Natural killer cell (primary cell): ENCODE measurements around the gene USH2A. TPM values are rescaled to one million over a fixed set of nuclear protein-coding genes. Genes with fewer than 3 reads are reported as not detected.

ENCODE experiments used
- ATAC-seq, 3 donors: fragments of 150-1000 bp in 2 of 3; fragments of 200-7000 bp in 1 of 3; cut with Tn5 transposase; 1 replicate in 1 of 3; 2 replicates in 2 of 3; pipeline ENCODE4 v1.10.0; 2021; ENCODE audit warnings: mild to moderate bottlenecking in 2 of 3, moderate library complexity in 2 of 3
- DNase-seq, 2 donors: peaks; one replicate each; pipeline versions ENCODE4 v3.0.0 to v3.0.0-alpha.2; 2013 to 2021; ENCODE audit warnings: mixed read lengths in 1 of 2
- H3K27ac ChIP-seq: one replicate; pipeline ENCODE4 v1.5.1; 2013; ENCODE audit warnings: mild to moderate bottlenecking, low read length
- H3K27me3 ChIP-seq: one replicate; pipeline ENCODE4 v1.6.1; 2013; ENCODE audit warnings: low read length; ENCODE audit not compliant: control insufficient read depth, insufficient read depth
- H3K36me3 ChIP-seq: one replicate; pipeline ENCODE4 v1.6.1; 2013; ENCODE audit warnings: low read length; ENCODE audit not compliant: control insufficient read depth, insufficient read depth
- H3K4me1 ChIP-seq: one replicate; pipeline ENCODE4 v1.6.1; 2013; ENCODE audit warnings: low read length; ENCODE audit not compliant: control insufficient read depth, insufficient read depth
- H3K4me3 ChIP-seq: one replicate; pipeline ENCODE4 v1.5.1; 2013; ENCODE audit warnings: low read length
- H3K9me3 ChIP-seq: one replicate; pipeline ENCODE4 v1.6.1; 2013; ENCODE audit warnings: low read length; ENCODE audit not compliant: control insufficient read depth, insufficient read depth
- H3K27ac Mint-ChIP-seq, 2 donors: one replicate each; pipeline ENCODE4 v1.8.0; 2022; ENCODE audit warnings: mild to moderate bottlenecking in 2 of 2, mixed read lengths in 2 of 2, moderate library complexity in 1 of 2
- H3K27me3 Mint-ChIP-seq, 2 donors: one replicate each; pipeline ENCODE4 v1.8.0; 2022; ENCODE audit warnings: low read depth in 2 of 2, mixed read lengths in 2 of 2
- H3K36me3 Mint-ChIP-seq: one replicate; pipeline ENCODE4 v1.8.0; 2022; ENCODE audit warnings: mixed read lengths
- H3K4me1 Mint-ChIP-seq, 2 donors: one replicate each; pipeline ENCODE4 v1.8.0; 2022; ENCODE audit warnings: mixed read lengths in 2 of 2
- H3K4me3 Mint-ChIP-seq: one replicate; pipeline ENCODE4 v1.8.0; 2022; ENCODE audit warnings: mild to moderate bottlenecking, moderate library complexity, mixed read lengths
- H3K9me3 Mint-ChIP-seq, 2 donors: one replicate each; pipeline ENCODE4 v1.8.0; 2022; ENCODE audit warnings: mixed read lengths in 2 of 2
- CTCF ChIP-seq: fragments of 200-600 bp; IDR thresholded peaks from one replicate; pipeline ENCODE4 v1.8.0; 2022; ENCODE audit warnings: antibody characterized with exemption
- WGBS: methylation state at CpG from one replicate; pipeline ENCODE4 v1.1.7; 2013; ENCODE audit warnings: missing lambda C conversion rate; ENCODE audit not compliant: insufficient coverage; 5-methylcytosine and 5-hydroxymethylcytosine counted together
- intact Hi-C: fragments of 100-400 bp; cut with micrococcal nuclease; formaldehyde crosslinking; loops from one replicate; pipeline ENCODE4 v1.14.2; 2022
- total RNA-seq, 4 donors: library from RNA; stranded (reverse); fragments of 120-200 nt in 1 of 4; gene quantifications; one replicate each; pipeline versions ENCODE4 v1.2.3 to v1.2.4, GENCODE V29; 2013 to 2022

The USH2A gene
- total RNA-seq, 3 donors from 2014 or later (not counting 1 experiment from before 2014, with no cell fraction given) = not detected

GRCh38 chr1:216323344-216323743 lies 99.9 kb downstream of the USH2A start:
- 87% methylated on average over 4 of the region's 6 CpGs for WGBS
- Mint-ChIP-seq H3K36me3 (no peaks in the 10 kb centered on the region), H3K27me3 (no peaks in the 10 kb centered on the region), H3K4me3 (no peak overlapping the region), H3K9me3 (peaks cover 10 to 14% of the 10 kb centered on the region in 2 donors), H3K4me1 (no peaks in the 10 kb centered on the region), H3K27ac (no peak overlapping the region)
- DNase-seq (no peak), ATAC-seq (no peak)
- no peaks in the 10 kb centered on the region for H3K36me3 ChIP-seq
- no peak for TF ChIP-seq CTCF
- intact Hi-C loops = no loop called here
- H3K4me1 ChIP-seq = no peaks in the 10 kb centered on the region
- H3K4me3 ChIP-seq = no peak overlapping the region
- no peaks in the 10 kb centered on the region for H3K27me3 ChIP-seq
- H3K27ac ChIP-seq = no peak overlapping the region
- no peaks in the 10 kb centered on the region for H3K9me3 ChIP-seq

GRCh38 chr1:216314379-216315095 lies 108.7 kb downstream of the USH2A start:
- H3K4me1 ChIP-seq = no peaks in the 10 kb centered on the region
- no peak for DNase-seq
- intact Hi-C loops = no loop called here
- ATAC-seq = no peak
- no peak overlapping the region for H3K27ac Mint-ChIP-seq
- H3K27me3 ChIP-seq = no peaks in the 10 kb centered on the region
- H3K9me3 ChIP-seq = no peaks in the 10 kb centered on the region
- H3K27me3 Mint-ChIP-seq = no peaks in the 10 kb centered on the region
- H3K4me3 Mint-ChIP-seq = no peak overlapping the region
- H3K36me3 ChIP-seq = no peaks in the 10 kb centered on the region
- no peaks in the 10 kb centered on the region for H3K36me3 Mint-ChIP-seq
- no peaks in the 10 kb centered on the region for H3K4me1 Mint-ChIP-seq
- no peak overlapping the region for H3K27ac ChIP-seq
- 89% methylated on average over 1 of the region's 3 CpGs for WGBS
- peaks cover 16 to 25% of the 10 kb centered on the region in 2 donors for H3K9me3 Mint-ChIP-seq
- H3K4me3 ChIP-seq = no peak overlapping the region
- TF ChIP-seq CTCF = no peak

DNA sequence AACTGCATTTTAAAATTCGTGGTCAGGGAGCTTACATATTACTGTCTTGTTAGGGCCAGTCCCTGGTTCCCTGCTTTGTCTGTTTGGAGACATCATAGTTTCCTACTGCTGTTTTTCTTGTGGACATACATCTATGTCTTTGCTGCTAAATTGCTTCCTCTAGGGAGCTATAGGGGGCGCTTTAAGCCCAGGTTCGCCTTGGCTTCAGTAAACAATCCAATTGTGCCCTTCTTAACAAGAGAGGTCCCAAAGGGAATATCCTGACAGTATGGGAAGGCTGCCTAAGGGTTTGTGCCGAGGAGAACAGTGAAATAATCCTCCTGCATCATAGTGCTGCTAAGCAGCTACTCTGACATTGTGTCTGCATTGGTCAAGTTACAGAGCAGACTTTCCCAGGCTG lies 112.5 kb downstream of the USH2A start:
- Mint-ChIP-seq H3K9me3 (peaks cover 12 to 20% of the 10 kb centered on the region in 2 donors), H3K4me3 (no peak overlapping the region), H3K27me3 (no peaks in the 10 kb centered on the region), H3K4me1 (no peaks in the 10 kb centered on the region), H3K36me3 (no peaks in the 10 kb centered on the region), H3K27ac (no peak overlapping the region)
- Histone ChIP-seq H3K4me3 (no peak overlapping the region), H3K36me3 (no peaks in the 10 kb centered on the region), H3K27me3 (no peaks in the 10 kb centered on the region), H3K27ac (no peak overlapping the region), H3K4me1 (no peaks in the 10 kb centered on the region), H3K9me3 (no peaks in the 10 kb centered on the region)
- no peak for TF ChIP-seq CTCF
- no peak for ATAC-seq
- 14% methylated on average over 4 of the region's 4 CpGs for WGBS
- DNase-seq = no peak
- intact Hi-C loops = no loop called here

DNA sequence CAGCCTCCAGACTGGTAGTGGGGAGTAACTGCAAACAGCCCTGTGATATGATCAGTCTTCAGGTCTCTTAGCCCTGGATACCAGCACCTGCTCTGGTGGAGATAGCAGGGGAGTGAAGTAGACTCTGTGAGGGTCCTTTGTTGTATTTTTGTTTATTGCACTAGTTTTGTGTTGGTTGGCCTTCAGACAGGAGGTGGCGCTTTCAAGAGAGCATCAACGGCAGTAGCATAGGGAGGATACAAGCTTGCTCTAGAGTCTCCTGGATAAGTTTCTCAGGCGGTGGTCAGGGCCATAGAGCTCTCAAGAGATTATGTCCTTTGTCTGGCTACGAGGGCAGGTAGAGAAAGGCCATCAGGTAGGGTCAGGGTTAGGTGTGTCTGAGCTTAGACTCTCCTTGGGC lies 116.4 kb downstream of the USH2A start:
- no peak for DNase-seq
- Mint-ChIP-seq H3K27me3 (no peaks in the 10 kb centered on the region), H3K9me3 (peaks cover 5 to 8% of the 10 kb centered on the region in 2 donors), H3K4me3 (no peak overlapping the region), H3K4me1 (no peaks in the 10 kb centered on the region), H3K36me3 (no peaks in the 10 kb centered on the region), H3K27ac (no peak overlapping the region)
- 76% methylated on average over 4 of the region's 4 CpGs for WGBS
- H3K4me1 ChIP-seq = no peaks in the 10 kb centered on the region
- ATAC-seq = no peak
- H3K36me3 ChIP-seq = no peaks in the 10 kb centered on the region
- no peak for TF ChIP-seq CTCF
- no peak overlapping the region for H3K4me3 ChIP-seq
- intact Hi-C loops = no loop called here
- no peaks in the 10 kb centered on the region for H3K27me3 ChIP-seq
- no peak overlapping the region for H3K27ac ChIP-seq
- no peaks in the 10 kb centered on the region for H3K9me3 ChIP-seq
